Globus pallidus (tissue), 1 donor: ENCODE measurements around the gene CCNF.

Experiments
- DNase-seq: peaks from one replicate; pipeline ENCODE4 v3.0.0-alpha.2; 2015; ENCODE audit warnings: low spot score

Gene CCNF

DNA sequence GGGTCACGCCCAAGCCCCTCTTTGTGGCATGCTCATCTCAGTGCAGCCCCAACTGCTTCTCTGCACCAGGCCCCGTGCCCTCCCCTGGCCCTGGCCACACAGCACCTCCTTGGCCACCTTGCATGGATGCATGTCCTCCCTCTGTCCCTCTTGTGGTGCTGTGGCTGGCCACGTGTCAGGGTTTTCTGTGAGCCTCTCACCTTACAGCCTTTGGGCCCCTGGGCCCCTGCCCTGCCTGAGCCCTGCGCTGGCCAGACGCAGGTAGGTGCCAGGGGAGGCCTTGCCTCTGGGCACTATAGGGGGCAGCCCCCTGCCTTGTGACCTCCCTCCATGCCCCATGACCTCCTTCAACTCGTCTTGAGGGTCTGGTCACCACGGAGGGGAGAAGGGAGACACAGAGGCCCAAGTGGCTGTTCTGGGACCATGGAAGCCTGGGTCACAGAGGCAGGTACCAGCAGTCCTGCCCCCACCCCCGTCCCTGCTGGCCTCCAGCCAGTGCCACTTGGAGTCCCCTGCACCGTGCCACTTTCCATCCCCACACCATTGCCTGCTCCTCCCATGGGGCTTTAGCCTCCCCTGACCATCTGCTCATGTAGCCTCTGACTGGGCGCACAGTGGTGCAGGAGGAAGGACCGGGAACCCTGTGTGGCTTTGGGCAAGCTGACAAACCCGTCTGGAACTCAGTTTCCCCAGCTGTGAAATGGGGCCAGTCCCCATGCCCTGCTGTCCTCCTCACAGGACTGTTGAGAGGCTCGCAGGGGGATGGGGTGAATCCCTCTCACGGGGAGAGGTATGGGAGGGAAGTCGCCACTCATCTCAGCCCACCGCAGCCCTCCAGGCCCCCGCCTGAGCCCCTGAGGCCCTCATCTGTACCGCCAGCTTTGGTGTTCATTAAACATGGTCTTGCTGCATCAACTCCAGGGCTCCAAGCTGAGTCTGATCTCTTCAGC is 73.0 kb downstream of the CCNF start:
- no peak for DNase-seq

DNA sequence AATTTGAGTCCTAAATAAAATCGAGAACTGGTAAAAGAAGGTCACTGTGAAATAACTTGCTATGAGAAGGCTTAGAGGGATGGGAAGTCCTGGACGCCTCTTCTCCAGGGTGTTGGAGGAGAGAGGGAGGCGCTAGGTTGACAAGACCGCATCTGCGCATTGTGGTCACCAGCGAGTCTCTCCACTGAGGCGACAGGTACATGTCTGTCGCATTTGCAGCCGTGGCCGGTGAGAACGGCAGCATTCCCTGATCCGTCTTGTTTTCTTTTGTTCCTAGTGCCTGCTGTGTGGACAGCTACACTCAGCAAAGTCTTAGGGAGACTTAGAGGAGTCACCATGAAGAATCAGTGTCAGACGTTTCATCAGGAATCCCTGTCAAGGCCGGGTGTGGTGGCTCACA is 76.4 kb downstream of the CCNF start:
- no peak for DNase-seq

DNA sequence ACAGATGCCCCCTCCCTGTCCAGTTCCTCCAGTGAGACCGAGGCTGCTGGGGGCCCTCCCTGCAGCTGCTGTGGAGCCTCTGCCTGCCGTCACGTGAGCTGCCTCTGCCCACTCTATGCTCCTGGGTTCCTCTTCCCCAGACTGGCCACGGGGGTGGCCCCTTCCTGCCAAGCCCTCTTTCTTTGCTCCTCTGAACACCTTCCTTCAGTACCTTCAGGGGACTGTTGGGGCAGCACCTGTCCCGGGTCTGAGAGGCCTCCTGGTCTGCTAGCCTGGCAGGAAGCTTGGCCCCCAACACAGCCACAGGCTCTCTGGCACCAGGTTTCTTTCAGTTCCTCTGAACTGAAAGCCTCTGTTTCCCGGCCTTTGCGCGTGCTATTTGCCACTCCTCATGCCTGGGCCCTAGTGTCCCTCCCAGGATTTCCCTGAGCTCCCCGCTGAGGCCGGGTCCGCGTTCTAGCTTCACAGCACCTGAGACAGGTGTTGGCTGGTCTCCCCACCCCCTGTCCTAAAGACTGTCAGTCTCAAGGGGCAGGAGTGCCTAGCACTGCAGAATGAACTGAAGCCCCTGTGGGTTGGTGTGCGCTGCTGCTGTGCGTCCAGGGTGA is 77.9 kb downstream of the CCNF start:
- no peak for DNase-seq

DNA sequence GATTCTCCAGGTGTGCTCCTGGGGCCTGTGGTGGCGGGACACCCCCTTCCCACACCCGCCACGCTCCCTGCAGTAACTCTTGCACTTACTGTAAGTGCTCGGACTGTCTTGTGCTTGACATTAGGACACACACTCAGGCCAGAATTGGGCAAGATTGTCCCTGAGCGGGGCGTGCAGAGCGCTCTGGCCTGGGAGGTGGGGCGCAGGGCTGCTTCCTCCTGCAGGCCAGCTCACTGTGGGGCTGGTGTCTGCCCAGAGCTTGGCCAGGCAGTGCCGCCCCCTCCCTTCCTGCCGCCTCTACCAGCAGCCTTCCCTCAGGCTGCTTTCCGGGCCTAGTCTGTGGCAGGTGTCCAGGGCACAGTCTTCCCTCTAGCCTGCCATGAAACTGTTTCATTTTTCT is 78.4 kb downstream of the CCNF start:
- DNase-seq, result no peak
